Dendritic cell treated with granulocyte-macrophage colony-stimulating factor and Interleukin-4, amounts not matched to agents 40 ng/mL and 50 ng/mL, for 4 days (primary cell): ENCODE measurements around the gene GNAT1.

Experiments
- H3K27ac Mint-ChIP-seq: one replicate; pipeline ENCODE4 v1.8.0; 2022; ENCODE audit warnings: mild to moderate bottlenecking, mixed read lengths
- H3K27me3 Mint-ChIP-seq: one replicate; pipeline ENCODE4 v1.8.0; 2022; ENCODE audit warnings: mild to moderate bottlenecking, mixed read lengths
- H3K36me3 Mint-ChIP-seq: one replicate; pipeline ENCODE4 v1.8.0; 2022; ENCODE audit warnings: low read depth, mixed read lengths
- H3K4me1 Mint-ChIP-seq: one replicate; pipeline ENCODE4 v1.8.0; 2022; ENCODE audit warnings: low read depth, mixed read lengths
- H3K4me3 Mint-ChIP-seq: one replicate; pipeline ENCODE4 v1.8.0; 2022; ENCODE audit warnings: mild to moderate bottlenecking, moderate library complexity, mixed read lengths
- H3K9me3 Mint-ChIP-seq: one replicate; pipeline ENCODE4 v1.8.0; 2022; ENCODE audit warnings: mixed read lengths
- intact Hi-C: fragments of 100-400 bp; cut with micrococcal nuclease; formaldehyde crosslinking; loops from one replicate; pipeline ENCODE4 v1.15.0; 2022

Gene GNAT1

DNA sequence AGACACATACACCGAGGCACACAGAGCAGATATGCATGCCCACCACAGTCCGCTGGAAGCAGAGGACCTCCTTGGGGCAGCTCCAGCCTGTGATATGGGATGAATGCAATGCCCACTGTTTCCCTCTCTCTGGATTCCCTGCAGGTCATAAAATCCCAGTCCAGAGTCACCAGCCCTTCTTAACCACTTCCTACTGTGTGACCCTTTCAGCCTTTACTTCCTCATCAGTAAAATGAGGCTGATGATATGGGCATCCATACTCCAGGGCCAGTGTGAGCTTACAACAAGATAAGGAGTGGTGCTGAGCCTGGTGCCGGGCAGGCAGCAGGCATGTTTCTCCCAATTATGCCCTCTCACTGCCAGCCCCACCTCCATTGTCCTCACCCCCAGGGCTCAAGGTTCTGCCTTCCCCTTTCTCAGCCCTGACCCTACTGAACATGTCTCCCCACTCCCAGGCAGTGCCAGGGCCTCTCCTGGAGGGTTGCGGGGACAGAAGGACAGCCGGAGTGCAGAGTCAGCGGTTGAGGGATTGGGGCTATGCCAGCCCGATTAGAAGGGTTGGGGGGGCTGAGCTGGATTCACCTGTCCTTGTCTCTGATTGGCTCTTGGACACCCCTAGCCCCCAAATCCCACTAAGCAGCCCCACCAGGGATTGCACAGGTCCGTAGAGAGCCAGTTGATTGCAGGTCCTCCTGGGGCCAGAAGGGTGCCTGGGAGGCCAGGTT, at the start of gene GNAT1:
Gene GNAT1 (plus strand): TSS at position 675 of the 725 bp plus-strand sequence. CDS start 116 bp downstream, outside the sequence.
- H3K36me3 Mint-ChIP-seq, result no peaks in the 10 kb centered on the region
- no peak within 1 kb of the TSS for H3K4me3 Mint-ChIP-seq
- H3K9me3 Mint-ChIP-seq, result no peaks in the 10 kb centered on the region
- intact Hi-C loops, result no loop called here
- H3K27ac Mint-ChIP-seq, result no peak within 1 kb of the TSS
- H3K4me1 Mint-ChIP-seq, result peaks cover 22% of the 10 kb centered on the region
- peaks cover 34% of the 10 kb centered on the region for H3K27me3 Mint-ChIP-seq

DNA sequence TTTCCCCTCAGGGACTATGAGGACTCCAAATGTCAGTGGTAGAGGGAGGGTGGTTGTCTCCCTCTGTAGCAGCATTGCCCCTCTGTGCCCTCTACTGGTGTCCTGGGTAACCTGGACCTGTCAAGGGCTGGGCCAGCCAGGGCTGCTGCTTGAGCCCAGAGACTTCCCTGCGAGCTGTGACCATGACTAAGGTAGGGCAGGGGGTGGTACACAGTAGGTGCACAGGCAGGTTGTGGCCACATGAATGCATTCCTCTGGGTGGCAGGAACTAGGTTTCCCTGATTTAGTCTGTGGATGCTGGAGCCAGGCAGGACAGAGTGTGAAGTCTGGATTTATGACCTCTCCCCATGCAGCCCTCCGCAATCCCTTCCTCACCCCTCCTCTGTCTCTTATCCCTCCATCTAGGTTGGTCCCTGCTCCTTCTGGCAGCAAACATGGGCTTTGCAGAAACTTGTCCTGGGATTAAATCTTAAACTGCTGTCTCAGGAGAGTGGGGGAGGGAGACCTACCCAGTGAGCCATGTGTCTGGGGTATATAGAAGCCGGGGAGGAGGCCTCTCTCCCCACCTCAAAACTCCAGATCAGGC, 45.0 kb upstream of the GNAT1 start:
- Mint-ChIP-seq H3K9me3 (no peaks in the 10 kb centered on the region), H3K36me3 (no peaks in the 10 kb centered on the region), H3K4me1 (peaks cover 10% of the 10 kb centered on the region), H3K4me3 (no peak overlapping the region), H3K27me3 (peaks cover 13% of the 10 kb centered on the region), H3K27ac (no peak overlapping the region)
- intact Hi-C loops, result no loop called here

DNA sequence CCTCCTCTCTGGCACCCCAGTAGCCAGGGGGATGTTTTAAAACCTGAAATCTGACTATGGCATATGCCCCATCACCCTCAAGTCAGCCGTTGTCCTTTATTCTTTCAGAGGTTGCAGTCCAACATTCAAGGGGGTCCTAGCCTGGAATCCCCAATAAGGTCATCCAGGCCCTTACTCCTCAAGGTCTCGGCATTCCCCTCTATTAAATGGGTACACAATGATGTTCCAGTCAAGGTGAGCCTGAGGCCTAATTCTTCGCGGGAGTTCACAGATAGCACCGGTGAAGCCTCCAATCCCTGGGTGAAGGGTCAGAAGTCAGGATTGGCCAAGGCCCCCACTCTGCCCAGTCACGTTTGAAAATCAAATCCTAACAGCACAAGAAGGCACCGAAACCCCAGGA, 44.4 kb upstream of the GNAT1 start:
- intact Hi-C loops, result no loop called here
- Mint-ChIP-seq H3K9me3 (no peaks in the 10 kb centered on the region), H3K27ac (no peak overlapping the region), H3K36me3 (no peaks in the 10 kb centered on the region), H3K27me3 (peaks cover 12% of the 10 kb centered on the region), H3K4me1 (peaks cover 5% of the 10 kb centered on the region), H3K4me3 (no peak overlapping the region)

DNA sequence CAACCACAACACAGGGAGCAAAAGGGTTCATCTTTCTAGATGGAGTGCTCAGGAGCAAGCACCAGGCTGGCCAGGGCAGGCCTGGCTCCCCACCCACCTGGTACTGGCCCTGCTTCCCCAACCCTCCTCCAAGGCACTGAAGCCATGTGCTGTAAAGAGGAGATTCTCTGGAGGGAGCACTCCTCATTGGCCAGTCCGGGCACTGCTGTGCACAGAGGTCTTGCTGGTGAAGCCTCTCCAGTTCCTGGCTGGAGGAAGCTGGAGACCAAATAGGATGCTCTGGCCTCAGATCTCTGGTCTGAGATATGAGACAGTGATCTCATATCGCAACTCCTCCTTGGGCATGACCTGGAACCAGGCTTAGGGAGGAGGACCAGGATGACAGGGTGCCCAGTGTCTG, 44.0 kb upstream of the GNAT1 start:
- no peaks in the 10 kb centered on the region for H3K36me3 Mint-ChIP-seq
- H3K4me1 Mint-ChIP-seq, result peaks cover under 1% of the 10 kb centered on the region
- H3K27me3 Mint-ChIP-seq, result peaks cover 11% of the 10 kb centered on the region
- intact Hi-C loops, result no loop called here
- H3K9me3 Mint-ChIP-seq, result no peaks in the 10 kb centered on the region
- H3K4me3 Mint-ChIP-seq, result no peak overlapping the region
- no peak overlapping the region for H3K27ac Mint-ChIP-seq

DNA sequence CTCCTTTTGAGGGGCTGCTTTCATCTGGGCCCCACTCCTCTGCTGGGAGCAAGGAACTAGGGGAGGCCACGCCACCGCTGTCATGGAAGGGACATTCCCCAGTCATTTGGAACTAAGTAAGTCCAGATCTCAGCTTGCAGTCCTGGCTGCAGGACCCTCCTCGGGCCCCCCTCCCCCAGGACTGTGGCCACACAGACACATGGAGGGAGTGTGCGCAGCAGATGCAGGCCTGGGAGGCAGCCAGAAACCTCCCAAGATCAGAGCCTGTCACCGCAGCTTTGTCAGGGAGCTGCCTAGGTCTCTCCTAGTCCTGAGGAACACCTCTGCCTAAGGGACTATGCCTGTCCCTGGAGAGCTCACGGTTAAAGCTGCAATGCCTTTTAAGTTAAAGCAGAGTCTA, 43.5 kb upstream of the GNAT1 start:
- H3K27me3 Mint-ChIP-seq, result peaks cover 10% of the 10 kb centered on the region

DNA sequence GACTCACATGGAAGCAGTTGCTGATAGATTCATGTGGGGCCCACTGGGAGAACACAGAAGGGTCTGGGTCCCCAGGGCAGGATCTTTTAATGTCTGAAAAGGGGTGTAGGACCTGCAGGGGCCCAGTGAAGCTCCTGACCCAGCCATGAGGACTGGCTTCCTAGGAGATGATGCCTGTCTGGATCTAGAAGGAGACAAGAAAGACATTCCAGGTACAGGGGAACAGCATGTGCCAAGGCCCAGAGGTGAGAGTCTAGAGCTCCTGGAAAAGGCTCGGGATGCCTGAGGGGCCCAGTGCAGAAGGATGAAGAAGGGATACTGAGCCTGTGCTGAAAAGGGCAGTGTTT, 41.0 kb upstream of the GNAT1 start:
- Mint-ChIP-seq H3K9me3 (no peaks in the 10 kb centered on the region), H3K36me3 (no peaks in the 10 kb centered on the region), H3K4me1 (peaks cover 10% of the 10 kb centered on the region), H3K27me3 (peaks cover 25% of the 10 kb centered on the region), H3K27ac (no peak overlapping the region), H3K4me3 (no peak overlapping the region)
- intact Hi-C loops, result no loop called here

More for the DNA sequence above, 43.5 kb upstream of the GNAT1 start:
- Mint-ChIP-seq H3K4me3 (no peak overlapping the region), H3K4me1 (no peaks in the 10 kb centered on the region), H3K9me3 (no peaks in the 10 kb centered on the region), H3K36me3 (no peaks in the 10 kb centered on the region), H3K27ac (no peak overlapping the region)
- intact Hi-C loops, result no loop called here

DNA sequence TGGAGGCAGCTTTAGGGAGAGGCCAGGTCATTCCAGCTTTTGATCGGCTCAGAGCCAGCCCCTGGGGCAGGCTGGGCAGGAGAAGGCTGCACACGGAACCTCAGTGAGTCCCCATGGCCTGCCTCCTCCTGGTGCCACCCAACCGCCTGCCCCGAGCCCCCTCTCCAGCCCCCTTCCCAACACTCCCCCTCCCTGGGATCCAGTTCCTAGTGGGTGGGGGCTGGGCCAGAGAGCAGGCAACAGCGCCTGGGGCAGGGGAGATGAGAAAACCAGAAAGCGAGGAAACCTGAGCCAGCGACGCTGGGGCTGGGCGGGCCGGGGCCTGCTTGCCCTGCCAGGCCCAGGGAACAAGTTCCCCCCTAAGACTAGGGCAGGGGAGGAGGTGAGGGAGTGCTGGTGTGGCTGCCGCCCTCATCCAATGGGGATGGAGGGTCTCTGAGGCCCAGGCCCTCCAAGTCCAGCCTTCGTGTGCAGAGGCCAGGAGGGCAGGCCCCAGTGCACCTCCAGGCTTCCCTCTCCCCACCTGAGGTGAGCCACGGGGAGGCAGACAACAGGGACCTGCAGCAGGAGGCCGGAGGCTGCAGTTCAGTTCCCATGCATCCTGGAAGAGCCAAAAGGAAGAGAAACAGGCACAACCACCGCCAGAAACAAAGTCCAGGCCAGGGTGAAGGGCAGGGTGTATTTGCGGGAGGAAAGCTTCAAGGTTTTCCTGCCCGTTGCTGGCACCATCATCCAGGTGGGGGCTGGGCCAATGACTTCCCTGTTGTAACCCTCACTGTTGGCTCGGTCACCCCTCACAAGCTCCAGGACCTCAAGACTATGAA, 40.3 kb upstream of the GNAT1 start:
- Mint-ChIP-seq H3K27ac (no peak overlapping the region), H3K9me3 (no peaks in the 10 kb centered on the region), H3K4me3 (no peak overlapping the region), H3K27me3 (peaks cover 27% of the 10 kb centered on the region), H3K36me3 (no peaks in the 10 kb centered on the region), H3K4me1 (peaks cover 16% of the 10 kb centered on the region)
- intact Hi-C loops, result no loop called here

DNA sequence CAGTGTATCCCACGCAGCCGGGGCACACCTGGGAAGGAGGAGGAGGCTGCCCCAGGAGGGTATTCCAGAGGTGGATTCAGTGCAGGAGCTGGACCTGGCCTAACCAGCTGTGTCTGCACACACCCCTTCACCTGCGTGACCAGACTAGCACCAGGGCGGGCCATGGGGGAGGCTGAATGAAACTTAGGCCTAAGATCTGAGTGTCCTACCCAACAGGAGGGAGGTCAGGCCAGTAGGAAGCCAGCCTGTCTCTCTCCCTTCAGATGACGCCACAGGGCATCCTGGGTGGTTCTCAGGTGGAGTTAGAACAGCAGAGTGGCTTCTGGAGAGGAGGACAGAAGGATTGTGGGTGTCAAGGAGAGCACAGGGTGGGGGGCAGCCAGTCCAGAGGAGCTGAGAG, 39.7 kb upstream of the GNAT1 start:
- intact Hi-C loops, result no loop called here
- no peaks in the 10 kb centered on the region for H3K36me3 Mint-ChIP-seq
- H3K27me3 Mint-ChIP-seq, result peaks cover 34% of the 10 kb centered on the region
- H3K4me1 Mint-ChIP-seq, result peaks cover 18% of the 10 kb centered on the region
- no peak overlapping the region for H3K4me3 Mint-ChIP-seq
- H3K27ac Mint-ChIP-seq, result no peak overlapping the region
- H3K9me3 Mint-ChIP-seq, result no peaks in the 10 kb centered on the region

DNA sequence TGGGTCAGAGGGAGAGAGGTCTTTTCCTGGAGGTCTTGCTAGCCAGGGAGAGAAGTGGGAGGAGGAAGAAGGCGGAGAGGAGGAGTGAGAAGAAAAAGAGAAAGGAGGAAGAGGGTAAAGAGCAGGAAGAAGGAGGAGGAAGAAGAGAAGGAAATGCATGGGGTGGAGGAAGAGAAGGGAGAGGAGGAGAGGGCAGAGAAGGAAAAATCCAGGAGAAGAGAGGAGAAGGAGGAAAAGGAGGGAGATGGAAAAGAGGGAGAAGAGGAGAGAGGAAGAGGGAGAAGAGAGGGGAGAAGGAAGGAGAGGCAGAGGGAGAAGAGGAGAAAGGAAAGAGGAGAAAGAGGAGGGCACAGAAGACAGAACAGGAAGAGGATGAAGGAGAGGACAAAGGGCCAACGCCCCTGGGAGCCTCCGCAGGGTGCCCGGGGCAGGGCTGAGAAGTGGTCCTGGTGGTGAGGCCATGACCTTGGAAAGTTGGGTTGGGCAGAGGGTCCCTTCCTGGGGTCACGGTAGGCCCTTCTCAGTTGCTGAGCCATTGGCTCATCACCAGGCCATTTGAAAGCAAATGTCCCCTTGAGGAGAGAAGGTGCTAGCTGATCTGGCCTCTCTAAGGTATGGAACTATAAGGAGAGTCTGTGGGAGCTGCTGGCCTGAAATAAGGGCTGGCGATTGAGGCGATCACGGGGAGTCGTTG, 37.5 kb upstream of the GNAT1 start:
- intact Hi-C loops, result no loop called here

DNA sequence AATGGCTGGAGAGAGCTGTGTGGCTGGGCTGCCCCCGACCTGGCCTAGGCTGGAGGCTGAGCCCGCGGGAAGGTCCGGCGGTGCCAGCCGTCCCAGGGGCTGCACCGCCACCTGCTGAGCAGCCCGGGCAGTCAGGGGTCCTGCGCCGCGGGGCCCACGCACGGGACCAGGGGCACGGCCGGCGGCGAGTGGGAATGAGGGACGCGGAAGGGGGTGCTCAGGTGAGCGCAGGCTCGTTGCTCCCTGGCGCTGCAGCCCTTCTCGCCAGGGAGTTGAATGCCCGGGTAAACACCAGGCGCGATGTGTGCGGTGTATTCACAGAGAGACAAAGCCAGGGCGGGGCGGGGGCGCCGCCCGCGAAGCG, 37.0 kb upstream of the GNAT1 start:
- Mint-ChIP-seq H3K27me3 (peaks cover 55% of the 10 kb centered on the region), H3K4me3 (peak overlapping the region; percentile 65), H3K27ac (peak overlapping the region; percentile 12), H3K4me1 (peaks cover 23% of the 10 kb centered on the region), H3K36me3 (no peaks in the 10 kb centered on the region), H3K9me3 (no peaks in the 10 kb centered on the region)
- intact Hi-C loops, result no loop called here

More for the DNA sequence above, 37.5 kb upstream of the GNAT1 start:
- H3K4me1 Mint-ChIP-seq, result peaks cover 23% of the 10 kb centered on the region
- H3K9me3 Mint-ChIP-seq, result no peaks in the 10 kb centered on the region
- H3K27ac Mint-ChIP-seq, result peak overlapping the region; percentile 12
- peak overlapping the region; percentile 65 for H3K4me3 Mint-ChIP-seq
- H3K36me3 Mint-ChIP-seq, result no peaks in the 10 kb centered on the region
- peaks cover 52% of the 10 kb centered on the region for H3K27me3 Mint-ChIP-seq

DNA sequence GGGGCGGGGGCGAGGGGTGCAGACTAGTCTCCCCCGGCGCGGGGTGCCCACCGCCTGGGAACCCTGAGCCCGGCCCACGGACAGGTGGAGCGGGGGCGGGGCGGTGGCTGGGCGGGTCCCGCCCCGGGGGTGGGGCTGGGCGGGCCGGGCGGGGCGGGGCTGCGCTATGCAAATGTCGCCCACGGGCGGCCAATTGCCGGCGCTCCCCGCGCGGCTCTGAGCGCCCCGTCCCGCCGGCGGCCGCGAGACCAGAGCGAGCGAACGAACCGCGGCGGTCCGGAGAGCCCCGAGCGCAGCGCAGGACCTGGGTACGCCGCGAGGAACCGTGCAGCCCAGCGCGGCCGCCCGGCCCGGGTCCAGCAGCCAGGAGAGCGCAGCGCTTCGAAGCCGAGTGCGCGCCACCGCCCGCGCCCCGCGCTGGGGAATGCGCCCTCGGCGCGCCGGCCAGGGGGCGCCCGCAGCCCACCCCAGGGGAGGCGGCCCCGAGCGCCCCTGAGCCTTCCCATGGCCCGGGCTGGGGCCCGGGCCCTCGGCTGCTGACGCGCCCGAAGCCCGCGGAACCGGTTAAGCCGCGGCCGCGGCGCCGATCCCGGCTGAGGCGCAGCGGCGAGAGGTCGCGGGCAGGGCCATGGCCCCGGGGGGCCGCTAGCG, 36.4 kb upstream of the GNAT1 start, which contains the start of gene SEMA3F:
Gene SEMA3F (plus strand): TSS at position 485 of the 651 bp plus-strand sequence. CDS start 4,299 bp downstream, outside the sequence.
- H3K4me1 Mint-ChIP-seq, result peaks cover 23% of the 10 kb centered on the region
- H3K9me3 Mint-ChIP-seq, result no peaks in the 10 kb centered on the region
- intact Hi-C loops, result no loop called here
- no peaks in the 10 kb centered on the region for H3K36me3 Mint-ChIP-seq
- peak within 1 kb of the TSS; percentile 12 for H3K27ac Mint-ChIP-seq
- peaks cover 58% of the 10 kb centered on the region for H3K27me3 Mint-ChIP-seq
- peak within 1 kb of the TSS; percentile 65 for H3K4me3 Mint-ChIP-seq

DNA sequence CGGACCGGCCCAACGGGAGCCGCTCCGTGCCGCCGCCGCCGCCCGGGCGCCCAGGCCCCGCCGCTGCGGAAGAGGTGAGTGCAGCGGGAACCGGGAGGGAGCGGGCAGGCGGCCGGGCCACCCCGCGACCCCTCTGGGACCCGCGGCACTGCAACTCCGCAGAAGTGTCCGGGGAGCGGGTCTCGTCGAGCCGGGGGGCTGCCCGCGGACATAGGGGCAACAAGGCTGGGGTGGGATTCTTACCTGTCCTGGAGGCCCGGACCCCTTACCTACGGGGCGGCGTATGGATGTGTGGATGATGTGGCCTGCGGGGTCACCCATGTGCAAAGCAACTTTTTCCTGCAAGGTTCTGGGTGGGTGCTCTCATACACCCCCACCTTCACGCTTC, 35.9 kb upstream of the GNAT1 start:
- Mint-ChIP-seq H3K27ac (no peak overlapping the region), H3K27me3 (peaks cover 61% of the 10 kb centered on the region), H3K4me3 (peak overlapping the region; percentile 64), H3K4me1 (peaks cover 23% of the 10 kb centered on the region), H3K9me3 (no peaks in the 10 kb centered on the region), H3K36me3 (no peaks in the 10 kb centered on the region)
- intact Hi-C loops, result no loop called here

DNA sequence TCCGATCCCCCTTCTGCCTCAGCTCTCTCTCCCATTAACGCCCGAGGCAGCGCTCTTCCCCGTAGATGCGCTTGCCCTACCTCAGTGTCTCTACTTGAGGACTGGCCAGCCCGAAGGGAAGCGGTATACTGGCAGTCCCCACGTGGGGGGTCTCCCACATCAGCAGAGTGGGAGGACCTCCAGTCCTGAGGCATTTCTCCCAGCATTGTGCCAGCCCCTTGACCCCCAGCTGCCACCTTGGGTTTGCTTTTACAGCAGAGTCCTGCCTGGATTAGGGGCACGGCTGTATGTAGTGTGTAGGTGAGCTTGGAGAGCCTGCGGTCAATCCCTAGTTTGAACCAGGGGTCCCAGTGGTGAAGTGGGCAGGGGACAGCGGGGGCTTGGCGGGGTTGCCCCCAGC, 35.5 kb upstream of the GNAT1 start:
- Mint-ChIP-seq H3K9me3 (no peaks in the 10 kb centered on the region), H3K4me1 (peaks cover 23% of the 10 kb centered on the region), H3K27ac (no peak overlapping the region), H3K27me3 (peaks cover 61% of the 10 kb centered on the region), H3K36me3 (no peaks in the 10 kb centered on the region), H3K4me3 (peak overlapping the region; percentile 64)
- intact Hi-C loops, result no loop called here
